Occipital lobe (tissue), 2 donors: ENCODE measurements around the gene PCDHGA2. TPM values are rescaled to one million over a fixed set of nuclear protein-coding genes. Genes with fewer than 3 reads are reported as not detected.
"Not testable (repeated sequence)": the region's sequence is repeated elsewhere in the genome, so short reads cannot be mapped to it uniquely, and the experiment has no call there.

ENCODE experiments used
- DNase-seq: peaks from one replicate; lab custom pipeline; 2025; lab: John Stamatoyannopoulos, UW
- total RNA-seq: library from RNA; depleted of rRNA; stranded (reverse); fragments of >200 nt; gene quantifications from one replicate; pipeline ENCODE4 v1.2.3, GENCODE V29; 2014

The PCDHGA2 gene
- 6.9 TPM for total RNA-seq

DNA sequence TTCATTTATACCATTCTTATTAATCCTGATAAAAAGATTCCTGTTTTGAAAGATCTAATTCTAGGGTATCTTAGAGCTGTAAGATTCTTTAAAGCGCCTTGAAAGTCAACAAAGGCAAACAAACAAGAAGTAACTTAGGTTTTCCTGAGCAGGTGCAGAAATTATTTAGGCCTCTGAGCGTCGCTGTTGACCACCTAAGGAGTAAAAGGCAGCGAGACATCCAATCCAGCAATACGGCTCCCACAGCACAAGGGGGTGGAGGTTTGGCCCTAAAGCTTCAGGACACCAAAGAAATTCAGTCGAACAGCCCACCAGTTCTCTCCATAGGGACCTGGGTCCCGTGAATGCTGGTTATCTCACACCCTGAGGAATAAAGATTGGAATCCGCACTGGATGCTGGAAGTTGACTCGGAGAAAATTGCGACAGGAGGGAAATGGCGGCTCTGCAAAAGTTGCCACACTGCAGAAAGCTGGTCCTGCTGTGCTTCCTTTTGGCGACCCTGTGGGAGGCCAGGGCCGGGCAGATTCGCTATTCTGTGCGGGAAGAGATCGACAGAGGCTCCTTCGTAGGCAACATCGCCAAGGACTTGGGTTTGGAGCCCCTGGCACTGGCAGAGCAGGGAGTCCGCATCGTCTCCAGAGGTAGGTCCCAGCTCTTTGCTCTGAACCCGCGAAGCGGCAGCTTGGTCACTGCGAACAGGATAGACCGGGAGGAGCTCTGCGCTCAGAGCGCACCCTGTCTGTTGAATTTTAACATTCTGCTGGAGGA lies at the start of gene PCDHGA2:
PCDHGA2 (plus strand) TSS at position 223 of the 769 bp plus-strand sequence.
- DNase-seq: no peak

DNA sequence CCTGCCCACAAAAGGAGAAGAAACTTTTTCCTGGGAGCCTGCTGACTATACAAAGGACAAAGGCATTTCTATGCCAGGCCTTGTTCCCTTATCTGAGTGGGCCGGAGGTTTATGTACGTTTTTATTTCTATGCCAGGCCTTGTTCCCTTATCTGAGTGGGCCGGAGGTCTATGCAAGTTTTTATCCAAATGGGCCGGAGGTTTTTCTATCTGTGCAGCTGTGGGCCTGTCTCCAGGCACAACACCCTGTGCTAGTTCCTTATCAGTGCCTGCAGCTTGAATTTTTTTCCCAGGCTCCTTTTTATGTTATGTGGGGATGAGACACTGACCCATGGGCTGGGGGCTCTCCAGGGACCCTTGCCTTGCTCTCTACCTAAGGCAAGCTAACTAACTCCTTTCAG lies 40.2 kb upstream of the PCDHGA2 start:
- no peak for DNase-seq

DNA sequence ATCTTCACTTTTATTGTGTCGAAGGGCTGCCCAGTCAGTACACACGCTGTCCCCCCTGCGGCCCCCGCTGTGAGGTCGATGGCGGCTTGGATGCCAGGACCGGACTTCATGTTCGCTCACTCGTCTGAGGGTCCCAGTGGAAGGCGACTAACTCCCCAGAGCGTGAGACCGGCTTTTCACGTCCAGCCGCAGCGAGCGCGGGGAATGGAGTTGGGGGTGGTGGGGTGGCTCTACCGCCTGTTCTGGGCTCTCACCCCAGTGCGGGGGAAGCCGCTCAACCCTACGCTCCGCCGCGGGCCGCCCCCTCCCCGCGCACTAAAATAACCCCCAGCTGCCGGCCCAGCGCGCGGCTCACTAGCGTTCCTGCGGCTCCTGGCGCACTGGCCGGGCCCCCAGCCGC lies 34.8 kb upstream of the PCDHGA2 start, which contains the start of gene SLC25A2:
SLC25A2 (minus strand) TSS at position 294 of the 400 bp plus-strand sequence; CDS start at position 110, 184 bp downstream.
- no peak for DNase-seq

GRCh38 chr5:141306630-141307029 lies 31.9 kb upstream of the PCDHGA2 start:
- no peak for DNase-seq

DNA sequence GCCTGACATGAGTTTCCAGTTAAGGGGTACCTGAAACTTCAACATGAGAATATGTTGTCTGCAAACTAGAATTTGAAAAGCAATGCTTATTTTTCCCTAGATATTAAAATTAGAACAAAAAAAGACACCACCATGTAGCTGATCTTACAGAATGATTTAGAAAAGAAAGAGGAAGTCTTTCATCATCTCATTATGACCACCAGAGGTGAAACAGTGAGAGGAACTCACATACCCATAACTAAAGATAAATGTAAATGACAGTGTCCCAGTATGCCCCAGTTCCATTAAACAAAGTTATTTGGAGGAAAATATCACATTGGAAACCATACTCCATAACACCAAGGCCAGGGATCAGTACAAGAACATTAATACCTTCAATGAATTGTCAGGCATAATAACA lies 24.8 kb upstream of the PCDHGA2 start:
- DNase-seq: no peak

DNA sequence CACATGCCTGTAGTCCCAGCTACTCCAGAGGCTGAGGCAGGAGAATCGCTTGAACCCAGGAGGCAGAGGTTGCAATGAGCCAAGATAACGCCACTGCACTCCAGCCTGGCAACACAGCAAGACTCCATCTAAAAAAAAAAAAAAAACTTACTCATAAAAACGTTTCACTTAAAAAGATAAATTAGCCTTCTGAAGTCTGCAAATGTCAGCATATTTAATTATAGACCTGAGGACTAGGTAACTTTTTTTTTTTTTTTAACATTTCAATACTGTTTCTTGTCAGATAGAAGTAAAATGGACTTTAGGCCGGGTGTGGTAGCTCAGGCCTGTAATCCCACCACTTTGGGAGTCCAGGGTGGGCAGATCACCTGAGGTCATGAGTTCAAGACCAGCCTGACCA lies 21.6 kb upstream of the PCDHGA2 start:
- DNase-seq: not testable (repeated sequence)

GRCh38 chr5:141319202-141319601 lies 19.4 kb upstream of the PCDHGA2 start:
- no peak for DNase-seq

DNA sequence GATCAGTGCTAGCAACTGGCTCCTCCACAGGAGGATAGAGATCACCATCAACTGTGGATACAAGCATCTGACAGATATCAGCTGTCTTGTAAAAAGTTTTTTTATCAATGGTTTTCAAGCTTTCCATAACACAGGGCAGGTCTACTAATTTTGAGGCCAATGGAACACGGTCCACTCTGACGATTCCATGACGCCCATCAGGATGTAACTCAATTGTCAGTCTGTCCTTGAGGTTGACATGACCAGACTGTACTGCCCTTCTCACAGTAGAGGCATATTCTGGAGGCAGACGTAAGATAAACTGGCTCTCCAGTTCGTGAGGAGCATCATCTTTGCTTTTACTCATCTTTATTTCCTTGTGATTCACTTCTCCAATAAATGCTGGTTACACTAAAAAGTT lies 18.9 kb upstream of the PCDHGA2 start:
- DNase-seq: no peak

- peak; percentile 86 for DNase-seq
These were observed 18.1 kb upstream of the PCDHGA2 start, which contains the start of gene TAF7 for GRCh38 chr5:141320225-141321169. TAF7 (minus strand) TSS chr5:141320784; CDS start chr5:141320044, 740 bp downstream.

GRCh38 chr5:141322261-141322660 lies 16.3 kb upstream of the PCDHGA2 start:
- DNase-seq: no peak

DNA sequence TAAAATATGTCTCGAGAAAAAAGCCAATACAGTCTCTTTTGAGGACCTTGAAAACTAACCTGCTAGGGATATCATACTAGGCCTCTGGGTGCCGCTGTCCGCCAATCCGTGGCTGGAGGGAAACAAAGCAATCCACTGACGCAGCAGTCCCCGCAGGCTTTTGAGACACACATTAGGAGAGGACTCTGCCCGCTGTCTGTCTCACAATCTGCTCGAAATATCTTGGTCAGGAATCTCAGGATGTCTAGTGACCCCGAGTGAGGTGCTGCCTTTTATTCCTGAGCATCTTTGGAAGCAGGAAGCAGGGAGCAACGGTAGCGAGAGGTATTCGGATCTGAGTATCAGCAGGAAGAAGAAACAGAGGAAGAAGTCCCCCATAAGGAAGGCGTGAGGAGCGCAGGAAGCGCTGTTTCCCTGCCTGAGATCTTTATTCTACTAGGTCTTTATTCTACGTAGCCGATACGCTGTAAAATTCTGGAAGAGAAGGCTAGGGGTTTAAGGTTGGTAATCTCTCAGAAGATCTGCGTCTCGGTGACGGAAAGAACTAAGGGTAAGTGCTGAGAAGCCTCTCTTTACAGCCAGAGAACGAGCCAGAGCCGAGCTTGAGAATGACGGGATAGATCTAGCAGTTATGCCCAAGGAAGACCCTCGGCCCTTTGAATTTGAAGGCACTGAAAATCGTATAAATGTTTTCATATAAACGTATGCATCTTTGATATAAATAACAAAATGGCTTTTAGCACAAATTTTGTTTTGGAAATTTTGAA lies 12.3 kb upstream of the PCDHGA2 start:
- DNase-seq: peak; percentile 18

DNA sequence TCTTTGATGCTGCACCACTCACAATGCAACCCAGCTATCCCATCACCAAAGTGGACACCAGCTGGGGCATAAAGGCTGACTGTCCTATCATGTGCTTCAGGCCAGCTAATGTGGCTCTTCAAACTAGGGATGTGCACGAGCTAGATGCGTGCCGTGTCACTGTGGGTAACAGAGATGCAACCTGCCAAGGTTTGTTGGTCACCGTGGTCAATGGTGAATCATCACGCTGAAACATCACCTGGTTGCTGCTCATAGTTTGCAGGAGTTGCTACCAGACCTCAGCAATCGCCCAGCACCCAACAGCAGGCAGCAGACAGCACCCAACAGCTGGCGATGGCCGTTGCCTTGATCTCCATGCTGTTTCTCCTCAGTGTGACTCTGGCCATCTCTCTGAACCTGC lies 10.3 kb upstream of the PCDHGA2 start:
- DNase-seq: no peak

DNA sequence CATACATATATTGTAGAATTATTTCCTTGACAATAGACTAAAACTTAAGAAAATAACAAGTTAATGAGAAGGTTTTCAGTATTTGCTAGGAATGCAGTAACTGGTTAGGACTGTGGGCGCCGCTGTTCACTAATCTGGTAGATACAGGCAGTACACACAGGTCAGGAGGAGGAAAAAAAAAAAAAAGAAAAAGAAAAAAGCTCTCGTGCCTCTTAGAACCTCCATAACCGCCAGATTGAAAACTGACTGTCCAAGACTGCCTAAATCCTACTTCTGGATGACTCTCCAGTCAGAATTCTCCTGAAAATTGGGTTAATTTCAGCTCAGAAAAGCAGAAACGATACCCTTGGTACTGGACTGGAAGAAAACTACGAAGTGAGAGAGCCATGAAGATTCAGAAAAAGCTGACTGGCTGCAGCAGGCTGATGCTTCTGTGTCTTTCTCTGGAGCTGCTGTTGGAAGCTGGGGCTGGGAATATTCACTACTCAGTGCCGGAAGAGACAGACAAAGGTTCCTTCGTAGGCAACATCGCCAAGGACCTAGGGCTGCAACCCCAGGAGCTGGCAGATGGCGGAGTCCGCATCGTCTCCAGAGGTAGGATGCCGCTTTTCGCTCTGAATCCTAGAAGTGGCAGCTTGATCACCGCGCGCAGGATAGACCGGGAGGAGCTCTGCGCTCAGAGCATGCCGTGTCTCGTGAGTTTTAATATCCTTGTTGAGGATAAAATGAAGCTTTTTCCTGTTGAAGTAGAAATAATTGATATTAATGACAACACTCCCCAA lies 8.1 kb upstream of the PCDHGA2 start, which contains the start of gene PCDHGA1:
PCDHGA1 (plus strand) TSS at position 216 of the 782 bp plus-strand sequence.
- DNase-seq: no peak

- not testable (repeated sequence) for DNase-seq
These were observed 6.0 kb upstream of the PCDHGA2 start for GRCh38 chr5:141332571-141332970.

- DNase-seq: not testable (repeated sequence)
These were observed 2.3 kb downstream of the PCDHGA2 start for GRCh38 chr5:141340781-141341354.

DNA sequence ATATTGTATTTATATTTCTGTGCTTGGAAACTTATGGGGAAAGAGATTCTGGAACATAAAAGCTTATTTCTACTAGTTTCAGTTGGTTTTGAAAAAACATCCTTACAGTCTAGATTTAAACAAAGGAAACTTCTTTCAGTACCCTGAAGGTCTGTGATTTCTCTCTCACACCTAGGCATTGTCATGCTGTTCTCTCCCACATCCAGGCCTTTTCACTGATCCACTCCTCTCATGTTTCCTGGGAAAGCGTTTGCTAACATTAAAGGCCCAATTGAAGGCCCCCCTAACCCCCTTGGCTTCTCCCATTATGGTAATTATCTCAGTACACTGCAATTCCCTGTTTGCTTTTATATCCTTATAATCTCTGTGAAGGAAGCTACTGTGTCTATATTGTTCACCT lies 4.2 kb downstream of the PCDHGA2 start:
- no peak for DNase-seq

- no peak for DNase-seq
These were observed 4.8 kb downstream of the PCDHGA2 start, which contains the start of gene PCDHGA3 for GRCh38 chr5:141343242-141343952. PCDHGA3 (plus strand) TSS chr5:141343829; CDS start chr5:141344034, 205 bp downstream.

GRCh38 chr5:141343953-141344463 lies 5.4 kb downstream of the PCDHGA2 start:
- DNase-seq: no peak

DNA sequence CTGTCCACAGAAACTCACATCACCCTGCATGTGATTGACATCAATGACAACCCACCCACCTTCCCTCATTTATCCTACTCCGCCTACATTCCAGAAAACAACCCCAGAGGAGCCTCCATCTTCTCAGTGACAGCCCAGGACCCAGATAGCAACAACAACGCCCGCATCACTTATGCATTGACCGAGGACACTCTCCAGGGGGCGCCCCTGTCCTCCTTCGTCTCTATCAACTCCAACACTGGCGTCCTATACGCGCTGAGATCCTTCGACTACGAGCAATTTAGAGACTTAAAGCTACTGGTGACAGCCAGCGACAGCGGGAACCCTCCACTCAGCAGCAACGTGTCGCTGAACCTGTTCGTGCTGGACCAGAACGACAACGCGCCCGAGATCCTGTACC lies 6.8 kb downstream of the PCDHGA2 start:
- no peak for DNase-seq
